ENCODE data around the gene STMN1.

STMN1 gene

DNA sequence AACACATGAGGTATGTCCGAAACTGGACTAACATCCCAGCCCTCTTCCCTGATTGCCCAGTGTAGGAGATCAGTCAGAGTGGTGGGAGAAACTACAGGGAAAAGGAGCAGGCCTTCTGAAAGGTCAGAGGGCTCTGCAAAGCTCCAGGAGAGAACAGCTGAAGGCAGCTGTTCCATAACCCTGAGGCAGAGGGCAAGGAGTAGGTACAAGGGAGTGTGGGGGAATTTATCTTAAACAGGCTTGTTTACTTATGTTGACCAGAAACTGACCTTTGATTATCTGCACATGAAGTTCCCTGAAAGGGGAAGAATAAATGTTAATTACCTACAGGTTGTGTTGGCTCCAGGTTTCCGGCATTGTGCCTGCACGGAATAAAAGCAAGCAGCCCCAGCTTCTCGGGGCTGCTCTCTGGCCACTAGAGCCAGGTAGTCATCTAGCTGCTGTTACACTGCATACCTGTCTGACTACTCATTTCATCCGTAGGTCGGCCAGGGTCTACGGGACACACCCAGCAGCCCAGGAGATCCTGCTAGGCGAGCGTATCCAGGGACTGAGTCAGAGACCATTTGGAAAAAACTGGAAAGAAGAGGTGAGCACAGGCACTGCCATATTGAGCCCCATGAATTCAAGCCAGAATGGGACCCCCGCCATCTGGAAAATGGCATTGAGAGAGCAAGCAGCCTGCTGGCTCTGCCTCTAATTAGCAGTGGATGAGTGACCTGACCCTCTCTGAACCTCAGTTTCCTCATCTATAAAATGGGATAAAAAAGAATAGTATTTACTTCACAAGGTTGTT lies 15.8 kb downstream of the STMN1 start:
- no peak for DNase-seq

DNA sequence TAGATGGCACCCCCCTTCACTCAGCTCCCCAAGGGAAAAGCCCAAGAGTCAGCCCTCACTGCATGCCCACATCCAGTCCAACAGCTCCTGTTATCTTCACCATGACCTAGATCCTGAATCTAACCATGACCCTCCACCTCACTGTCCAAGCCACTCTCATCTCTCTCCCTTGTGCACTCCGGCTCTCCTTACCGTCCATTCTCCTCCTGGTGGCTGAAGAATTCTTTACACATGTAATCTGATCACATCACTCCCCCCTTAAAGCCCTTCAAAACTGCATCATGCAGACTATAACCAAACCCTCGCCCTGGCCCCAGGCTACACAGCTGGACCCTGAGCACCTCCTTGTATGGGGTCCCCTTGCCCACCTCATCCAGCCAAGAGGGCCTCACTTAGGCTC lies 16.7 kb downstream of the STMN1 start:
- DNase-seq, result no peak

DNA sequence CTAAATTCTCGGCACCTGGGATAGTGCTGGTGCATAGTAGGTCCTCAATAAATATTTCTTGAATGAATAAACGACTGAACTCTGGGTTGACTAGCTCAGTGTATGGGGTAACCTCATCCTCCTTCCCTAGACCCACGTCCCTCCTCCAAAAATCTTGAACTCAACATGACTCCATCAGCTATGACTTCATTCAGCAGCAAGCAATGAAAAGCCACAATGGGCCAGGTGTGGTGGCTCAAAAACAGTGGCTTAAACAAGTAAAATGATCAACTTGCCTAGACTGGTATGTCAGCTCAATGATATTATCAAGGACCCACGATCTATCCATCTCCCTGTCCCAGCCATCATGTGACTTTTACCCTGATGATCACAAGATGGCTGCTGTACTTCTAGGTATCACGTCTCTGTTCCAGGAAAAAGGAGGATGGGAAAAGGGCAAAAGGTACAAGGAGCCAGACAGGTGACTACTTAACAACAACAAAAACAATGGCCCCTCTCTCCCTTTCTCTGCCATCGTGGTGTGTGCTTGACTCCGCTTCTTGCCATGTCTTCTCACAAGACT lies 17.7 kb downstream of the STMN1 start:
- DNase-seq, result no peak

DNA sequence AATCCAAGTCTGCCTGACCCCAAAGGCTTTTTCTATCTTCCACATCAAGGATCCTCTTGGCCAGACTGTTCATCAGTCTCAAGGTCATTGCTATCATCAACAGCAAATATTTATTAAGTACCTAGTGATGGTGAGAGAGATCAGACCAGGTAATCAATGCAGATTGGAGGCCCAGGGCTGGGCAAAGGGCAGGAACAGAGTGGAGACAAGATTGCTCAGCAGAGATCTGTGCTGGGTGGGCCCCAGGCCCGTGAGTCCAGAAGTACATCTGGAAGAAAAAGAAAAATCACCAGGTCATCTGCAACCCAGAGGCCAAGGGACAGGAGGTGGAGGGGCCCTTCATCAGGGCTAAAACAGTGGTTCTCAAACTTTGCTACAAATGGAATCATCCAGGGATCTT lies 20.6 kb downstream of the STMN1 start:
- no peak for DNase-seq

DNA sequence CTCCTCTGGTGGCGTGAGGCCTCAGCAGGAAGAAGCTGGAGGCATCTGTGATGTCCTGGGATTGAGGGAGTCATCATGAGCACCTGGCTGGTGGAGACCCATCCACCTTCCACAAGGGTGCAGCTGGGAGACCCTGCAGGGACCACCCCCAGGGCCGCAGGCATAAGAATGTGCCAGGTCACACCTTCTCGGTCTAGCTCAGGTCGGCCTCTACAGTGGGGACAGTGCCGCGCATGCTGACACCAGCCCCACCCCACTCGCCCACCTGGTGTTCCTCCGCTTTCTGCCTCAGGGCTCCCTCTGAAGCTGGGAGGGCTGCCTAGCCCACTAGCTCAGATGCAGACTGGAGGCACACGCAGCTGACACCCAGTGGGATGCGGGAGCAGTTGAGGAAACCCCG lies 25.0 kb downstream of the STMN1 start:
- DNase-seq, result no peak

DNA sequence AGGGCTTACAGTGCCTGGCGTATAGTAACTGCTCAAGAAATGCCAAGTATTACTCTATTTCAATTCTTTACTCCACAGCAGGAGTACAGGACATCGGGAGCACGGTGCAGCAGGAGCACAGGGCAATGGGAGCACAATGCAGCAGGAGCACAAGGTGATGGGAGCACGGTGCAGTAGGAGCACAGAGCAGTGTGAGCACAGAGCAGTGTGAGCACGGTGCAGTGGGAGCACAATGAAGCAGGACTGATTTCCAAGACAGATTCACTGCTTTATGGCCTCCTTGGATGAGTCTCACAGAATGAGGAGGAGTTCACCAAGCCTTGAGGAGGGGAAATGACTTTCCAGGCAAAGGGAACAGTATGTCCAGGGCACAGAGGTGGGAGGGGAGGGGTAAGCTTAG lies 25.7 kb downstream of the STMN1 start:
- no peak for DNase-seq

DNA sequence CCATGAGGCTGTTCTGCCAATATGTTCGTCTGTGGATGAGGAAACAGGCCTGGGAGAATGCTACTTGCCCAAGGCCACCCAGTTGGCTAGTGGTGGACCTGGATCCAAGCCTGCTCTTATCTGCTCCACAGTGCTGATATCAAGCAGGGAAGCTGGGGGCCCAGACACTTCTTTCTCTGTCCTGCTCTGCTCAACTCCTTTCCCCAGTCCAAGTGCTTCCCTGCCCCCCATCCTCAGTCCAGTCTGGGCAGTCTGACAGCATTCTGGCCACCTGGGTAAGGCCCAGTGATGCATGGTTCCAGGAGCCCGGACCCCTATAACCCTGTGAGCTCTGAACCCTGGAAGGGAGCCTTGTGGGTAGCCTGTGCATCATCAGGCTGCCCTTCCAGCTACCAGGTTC lies 26.5 kb downstream of the STMN1 start:
- DNase-seq, result no peak

DNA sequence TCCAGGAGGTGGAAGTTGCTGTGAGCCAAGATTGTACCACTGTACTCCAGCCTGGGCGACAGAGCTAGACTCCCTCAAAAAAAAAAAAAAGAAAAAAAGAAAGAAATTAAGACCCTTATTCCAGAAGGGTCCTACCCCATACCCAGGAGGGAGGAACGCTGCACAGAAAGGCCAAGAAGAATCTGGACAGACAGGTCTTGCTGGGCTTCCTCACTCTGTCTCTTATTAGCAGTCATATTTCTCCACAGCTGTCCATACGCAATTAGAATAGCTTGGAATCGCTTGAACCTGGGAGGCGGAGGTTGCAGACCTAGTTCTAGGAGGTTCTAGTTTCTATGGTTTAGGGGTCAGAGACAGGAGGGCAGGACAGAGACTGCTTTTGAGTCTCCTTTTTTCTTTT lies 27.5 kb downstream of the STMN1 start:
- DNase-seq, result no peak

DNA sequence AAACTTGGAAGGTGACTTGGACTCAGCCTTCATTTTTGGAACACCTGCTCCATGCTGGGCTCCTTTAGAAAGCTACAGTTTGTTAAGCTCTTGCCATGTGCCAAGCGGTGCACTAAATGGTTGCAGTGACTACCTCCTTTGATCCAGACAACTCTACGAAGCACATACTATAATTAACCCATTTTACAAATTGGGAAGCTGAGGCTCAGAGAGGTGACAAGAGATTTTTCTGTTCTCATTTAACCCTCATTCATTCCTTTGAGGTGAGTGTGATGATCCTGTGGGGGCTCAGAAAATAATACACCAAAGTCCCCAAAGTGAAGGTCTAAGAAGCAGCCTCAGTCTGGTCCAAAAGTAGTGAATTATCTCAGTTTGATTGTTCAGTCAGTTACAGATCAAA lies 29.1 kb downstream of the STMN1 start:
- no peak for DNase-seq

DNA sequence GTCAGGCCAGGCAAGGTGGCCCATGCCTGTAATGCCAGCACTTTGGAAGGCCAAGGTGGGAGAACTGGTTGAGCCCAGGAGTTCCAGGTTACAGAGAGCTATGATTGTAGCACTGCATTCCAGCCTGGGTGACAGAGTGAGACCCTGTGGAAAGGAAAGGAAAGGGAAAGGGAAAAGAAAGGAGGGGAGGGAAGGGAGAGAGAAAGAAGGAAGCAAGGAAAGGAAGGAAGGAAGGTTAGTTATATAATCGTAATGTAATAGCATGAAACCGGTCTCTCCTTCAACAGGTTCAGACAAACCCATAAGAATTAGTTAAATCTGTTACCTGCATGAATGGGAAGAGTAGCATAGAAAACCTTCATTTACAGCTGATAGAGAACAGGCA lies 29.5 kb downstream of the STMN1 start:
- no peak for DNase-seq

DNA sequence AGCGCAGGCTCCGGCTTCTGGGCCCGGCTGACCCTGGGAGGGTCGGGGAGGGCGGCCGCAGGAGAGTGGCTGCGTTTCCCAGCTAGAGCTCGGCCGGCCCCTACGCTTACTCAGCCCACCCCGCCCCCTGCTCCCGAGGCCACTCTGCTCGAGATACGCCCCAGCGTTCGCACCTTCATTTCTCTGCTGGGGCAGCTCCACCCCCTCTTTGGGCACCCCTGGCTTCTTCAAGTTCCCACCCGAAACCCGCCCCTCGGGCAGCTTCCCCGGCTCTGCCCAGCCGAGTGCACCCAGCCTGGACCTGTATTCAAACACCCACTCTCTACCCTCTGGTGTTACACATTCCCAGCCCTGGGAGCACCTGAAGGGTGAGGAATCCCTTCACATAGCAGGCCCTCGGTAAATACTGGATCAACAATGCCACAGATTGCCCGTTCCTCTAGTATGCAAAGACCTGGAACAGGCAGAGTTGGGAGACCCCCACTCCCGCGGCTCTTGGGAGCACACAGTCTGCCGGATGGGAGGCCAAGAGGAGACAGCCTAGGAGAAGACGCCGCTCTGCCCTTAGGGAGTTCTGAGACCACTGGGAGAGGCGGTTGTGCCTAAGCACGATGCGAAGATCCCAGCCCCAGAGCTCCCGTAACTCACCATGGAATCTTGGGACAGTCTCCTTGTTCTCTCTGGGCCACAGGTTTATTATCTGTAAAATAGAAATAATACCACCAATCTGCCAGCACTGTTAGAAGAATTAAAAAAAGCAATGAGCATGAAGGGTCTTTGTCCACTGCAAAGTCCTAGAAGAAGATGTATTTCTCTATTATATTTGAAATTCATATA lies 30.1 kb downstream of the STMN1 start:
- peak; percentile 7 for DNase-seq

DNA sequence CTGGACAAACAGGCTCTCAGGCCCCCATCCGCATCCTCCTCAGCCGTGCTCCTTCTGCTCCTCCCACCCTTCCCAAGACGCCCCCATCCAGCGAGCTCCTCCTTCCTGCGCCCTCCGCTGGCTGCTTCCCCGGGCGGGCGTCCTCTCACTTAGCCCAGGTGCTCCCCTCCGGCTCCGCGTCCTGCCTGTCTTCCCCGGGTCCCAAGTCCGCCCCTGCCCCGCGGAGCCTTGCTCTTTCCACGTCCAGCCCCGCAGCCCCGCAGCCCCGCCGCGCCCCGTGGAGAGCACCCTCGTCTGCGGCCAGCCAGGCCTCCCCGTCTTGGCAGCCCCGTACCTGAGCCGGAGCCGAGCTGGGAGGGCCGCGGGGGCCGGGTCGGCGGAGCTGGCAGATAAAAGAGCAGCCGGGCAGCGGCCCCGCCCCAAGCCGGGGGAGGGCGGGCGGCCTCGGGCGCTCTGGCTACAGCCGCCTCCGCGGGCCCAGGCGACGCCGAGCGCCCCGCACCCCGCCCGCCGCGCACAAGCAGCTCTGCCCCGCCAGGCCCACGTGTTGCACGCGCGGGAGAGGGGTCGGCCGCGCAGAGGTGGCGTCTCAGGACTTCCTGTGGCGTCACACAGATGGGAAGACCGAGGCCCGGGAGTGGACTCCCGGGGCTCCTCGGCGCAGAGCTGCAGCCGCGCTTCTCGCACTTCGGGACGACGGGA lies 30.9 kb downstream of the STMN1 start, which contains the start of gene PAQR7:
PAQR7 (minus strand) TSS at position 555 of the 702 bp plus-strand sequence. CDS start 11,869 bp downstream, outside the sequence.
- peak; percentile 63 for DNase-seq

DNA sequence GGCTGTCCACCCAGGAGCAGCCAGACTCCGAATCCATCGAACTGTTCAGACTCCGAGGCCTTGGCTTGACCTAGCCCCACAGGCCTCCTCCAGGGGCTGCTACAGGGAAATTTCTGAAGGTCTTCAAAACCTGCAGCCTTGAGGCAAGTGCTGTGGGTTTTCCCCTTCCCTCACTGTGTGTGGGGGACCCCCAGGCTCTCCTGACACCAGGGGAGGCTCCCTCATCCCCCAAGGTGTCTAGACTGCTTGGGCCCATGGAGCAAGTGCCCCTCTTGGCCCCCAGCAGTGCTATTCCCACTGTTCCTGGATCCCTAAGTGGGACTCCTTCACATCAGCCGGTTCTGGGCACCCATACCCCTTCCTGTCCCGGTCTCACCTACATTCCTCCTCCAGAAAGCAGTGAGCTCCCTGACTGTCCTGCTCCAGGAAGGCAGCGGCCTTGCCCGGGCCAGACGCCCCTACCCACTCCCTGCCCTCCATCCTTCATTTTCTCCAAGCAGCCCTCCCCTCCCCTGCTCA lies 31.5 kb downstream of the STMN1 start:
- DNase-seq, result no peak

DNA sequence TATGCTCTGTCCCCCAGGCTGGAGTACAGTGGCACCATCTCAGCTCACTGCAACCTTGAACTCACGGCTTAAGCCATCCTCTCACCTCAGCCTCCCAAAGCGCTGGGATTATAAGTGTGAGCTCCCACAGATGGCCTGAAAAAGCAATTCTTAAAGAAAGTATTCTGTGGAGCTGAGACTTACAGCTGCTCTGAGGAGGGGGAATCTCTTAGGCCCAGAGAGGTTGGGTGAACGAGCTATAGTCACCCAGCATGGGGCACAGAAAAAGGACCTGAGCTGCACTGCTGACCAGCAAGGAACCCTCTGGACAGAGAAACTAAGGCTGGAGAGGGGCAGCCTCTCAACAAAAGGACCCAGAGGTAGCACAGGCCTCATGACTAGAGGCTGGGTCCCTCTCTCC lies 32.0 kb downstream of the STMN1 start:
- no peak for DNase-seq

DNA sequence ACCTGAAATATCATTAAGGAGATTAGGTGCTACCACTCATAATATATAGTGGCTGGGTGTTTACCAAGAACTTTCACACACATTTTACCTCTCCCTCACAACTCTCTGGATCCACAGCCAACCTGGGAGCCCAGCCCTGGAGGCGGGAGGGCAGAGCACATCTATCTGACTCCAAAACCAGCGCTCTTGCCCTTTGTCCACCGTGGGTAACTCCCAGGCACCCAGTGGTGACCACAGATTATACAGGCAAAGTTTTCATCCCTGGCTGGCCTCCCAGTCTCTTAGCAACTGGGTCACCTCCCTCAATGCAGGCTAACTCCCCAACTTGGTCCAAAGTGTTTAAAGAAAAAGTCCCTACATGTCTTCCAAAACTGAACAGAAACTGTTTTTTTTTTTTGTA lies 33.1 kb downstream of the STMN1 start:
- DNase-seq, result no peak

DNA sequence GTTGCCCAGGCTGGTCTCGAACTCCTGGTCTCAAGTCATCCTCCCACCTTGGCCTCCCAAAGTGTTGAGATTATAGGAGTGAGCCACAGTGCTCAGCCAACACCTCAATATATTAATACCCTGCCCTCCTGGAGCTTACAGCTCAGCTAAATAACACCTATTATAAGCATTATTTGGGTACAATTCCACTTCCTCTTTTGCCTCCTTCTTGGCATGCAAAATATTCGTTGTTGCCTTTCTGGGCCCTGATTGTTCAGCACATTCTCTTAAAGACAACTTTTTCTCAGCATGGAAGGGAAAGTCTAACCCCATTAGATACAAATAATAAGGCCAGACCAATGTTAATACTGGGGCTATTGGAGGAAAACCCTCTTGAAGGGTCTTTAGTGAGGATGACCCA lies 33.5 kb downstream of the STMN1 start:
- no peak for DNase-seq

DNA sequence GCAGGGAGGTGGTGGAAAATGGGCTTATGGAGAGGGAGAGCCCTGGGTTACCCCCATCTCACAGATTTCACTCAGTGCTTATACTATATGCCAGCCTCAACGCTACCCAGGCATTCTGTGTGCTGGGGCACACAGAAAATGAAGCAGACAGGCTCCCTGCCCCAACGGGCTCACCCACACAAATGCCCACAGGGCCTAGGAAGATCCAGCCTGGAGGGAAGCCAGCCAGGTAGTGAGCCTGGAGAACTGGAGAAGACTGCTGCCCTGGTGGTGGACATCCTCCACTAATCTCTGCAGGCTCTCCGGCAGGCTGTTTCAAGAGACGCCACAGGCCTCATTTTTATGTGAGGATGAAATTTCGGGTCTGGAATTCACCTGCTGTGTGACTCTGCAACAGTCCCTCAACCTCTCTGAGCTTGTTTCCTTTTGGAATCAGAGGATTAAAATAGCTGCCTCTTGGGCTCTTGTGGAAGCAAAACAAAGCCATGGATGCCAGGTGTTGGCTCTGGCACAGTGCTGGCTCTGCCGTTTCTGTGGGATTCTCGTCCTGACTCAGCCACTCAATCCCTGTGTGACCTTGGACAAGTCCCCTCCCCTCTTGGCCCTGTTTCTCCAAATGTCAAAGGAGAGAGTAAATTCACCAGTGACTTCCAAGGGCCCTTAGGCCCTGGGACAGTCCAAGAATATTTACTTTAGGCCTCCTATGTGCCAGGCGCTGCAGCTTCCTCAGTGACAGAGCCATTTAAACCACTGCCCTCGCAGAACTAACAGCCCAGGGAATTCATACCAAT lies 34.3 kb downstream of the STMN1 start:
- no peak for DNase-seq

DNA sequence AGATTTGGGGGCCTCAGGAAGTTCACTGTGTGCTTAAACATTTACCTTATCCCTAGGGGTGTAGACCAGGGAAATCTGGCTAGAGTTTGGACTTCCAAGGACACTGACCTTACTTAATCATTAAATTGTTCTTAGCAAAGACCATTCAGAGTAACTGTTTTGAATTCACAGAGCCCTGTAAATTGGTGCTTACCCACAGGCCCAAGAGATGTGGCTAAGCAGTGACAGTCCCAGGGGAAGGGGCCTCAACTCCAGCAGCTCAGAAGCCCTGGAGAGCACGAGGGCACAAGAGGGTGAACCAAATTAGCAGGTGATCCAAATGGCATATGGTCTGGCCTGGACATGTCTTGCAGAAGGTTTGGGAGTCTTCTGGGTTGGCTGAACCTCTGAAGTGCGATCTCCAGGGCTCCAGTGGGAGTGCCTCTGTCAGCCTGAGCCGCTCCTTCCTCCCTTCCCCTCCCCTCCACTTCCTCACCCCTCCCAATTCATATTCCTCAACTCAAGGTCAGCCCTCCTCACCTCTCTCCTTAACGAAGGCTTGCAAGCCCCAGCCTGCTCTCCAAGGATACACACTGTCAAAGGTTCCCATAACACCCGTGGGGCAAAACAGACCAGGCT lies 35.0 kb downstream of the STMN1 start:
- DNase-seq, result no peak

DNA sequence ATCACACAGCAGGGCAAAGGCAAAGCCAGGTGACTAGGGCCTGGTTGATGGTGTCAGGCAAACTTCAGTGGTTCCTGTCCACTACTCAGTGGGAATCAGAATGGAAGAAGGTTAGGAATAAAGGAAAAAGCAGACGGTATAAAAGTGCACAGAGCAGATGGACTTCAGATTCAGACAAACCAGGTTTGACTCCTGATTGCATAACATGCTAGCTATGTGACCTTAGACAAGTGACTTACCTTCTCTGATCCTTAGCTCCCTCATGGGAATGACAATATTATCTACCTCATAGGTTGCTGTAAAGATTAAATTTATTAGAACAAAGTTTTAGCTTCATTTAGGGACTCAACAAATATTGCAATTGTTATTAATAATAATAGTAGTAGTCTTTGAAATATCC lies 35.6 kb downstream of the STMN1 start:
- no peak for DNase-seq

DNA sequence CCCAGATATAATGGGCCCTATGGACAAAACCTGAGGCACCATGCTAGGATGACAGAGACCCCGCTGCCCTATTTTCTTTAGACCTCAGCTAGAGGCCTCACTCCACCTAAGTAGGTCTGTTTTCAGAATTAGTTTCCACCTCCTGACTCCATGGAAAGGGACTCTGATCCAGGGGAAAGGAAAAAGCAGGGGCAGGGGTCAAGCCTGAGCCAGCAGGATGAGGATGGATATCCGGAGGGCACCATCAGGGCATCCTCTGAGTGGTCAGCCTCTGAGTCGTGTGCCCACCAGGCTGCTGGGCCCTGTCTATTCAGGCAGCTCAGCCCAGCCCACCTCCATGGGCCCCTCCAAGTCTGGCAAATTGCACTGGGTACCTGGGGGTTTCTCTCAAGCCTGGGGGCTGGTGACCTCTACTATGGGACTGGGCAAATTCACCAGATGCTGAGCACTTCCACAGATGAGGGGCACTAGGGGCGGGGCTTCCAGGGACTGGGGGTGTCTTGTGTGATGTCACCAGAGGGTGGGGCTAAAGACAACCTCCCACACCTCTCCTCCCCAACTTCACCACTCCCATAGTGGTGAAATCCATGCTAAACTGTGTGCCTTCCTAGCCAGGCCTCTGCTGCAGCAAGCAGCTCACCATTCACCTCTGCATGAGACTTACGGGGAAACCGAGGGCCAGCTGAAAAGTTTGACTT lies 36.2 kb downstream of the STMN1 start:
- no peak for DNase-seq
